K562 (cell line): Measurements from ENCODE around the gene ERLIN1.

Experiments
- COPS2 ChIP-seq: fragments of 450-650 bp; conservative IDR thresholded peaks from 2 replicates; pipeline ENCODE4 v1.6.1; 2016; ENCODE audit warnings: mild to moderate bottlenecking, moderate library complexity
- CTCF ChIP-seq, 3 experiments: IDR thresholded peaks in 2 of 3; conservative IDR thresholded peaks in 1 of 3; 2 replicates each; pipeline ENCODE4 v1.5.1; 2011 to 2012; ENCODE audit warnings: low read length in 3 of 3, mild to moderate bottlenecking in 3 of 3, control low read depth in 2 of 3, improper control_type of control experiment in 1 of 3, inconsistent platforms in 1 of 3, low read depth in 1 of 3, mixed read lengths in 1 of 3, moderate library complexity in 1 of 3; ENCODE audit not compliant: insufficient read depth in 2 of 3
- GABPA ChIP-seq: fragments of 200-800 bp; sonication (Bioruptor generic); conservative IDR thresholded peaks from 2 replicates; pipeline ENCODE4 v1.6.1; 2016; ENCODE audit warnings: low read depth, missing genetic modification characterization, missing compliant biosample characterization
- HMGN3 ChIP-seq: IDR thresholded peaks from 2 replicates; pipeline ENCODE4 v1.6.1; 2011; ENCODE audit warnings: borderline replicate concordance, low read depth, mild to moderate bottlenecking, mixed read lengths, low read length; ENCODE audit not compliant: insufficient read length; ENCODE audit errors: extremely low read depth
- POLR2A ChIP-seq: fragments of 450-650 bp; conservative IDR thresholded peaks from 2 replicates; pipeline ENCODE4 v1.6.1; 2016
- ZNF282 ChIP-seq: sonication (generic); formaldehyde crosslinking; IDR thresholded peaks from 2 replicates; pipeline ENCODE4 v1.8.1; 2023; ENCODE audit warnings: missing genetic modification reagents

DNA sequence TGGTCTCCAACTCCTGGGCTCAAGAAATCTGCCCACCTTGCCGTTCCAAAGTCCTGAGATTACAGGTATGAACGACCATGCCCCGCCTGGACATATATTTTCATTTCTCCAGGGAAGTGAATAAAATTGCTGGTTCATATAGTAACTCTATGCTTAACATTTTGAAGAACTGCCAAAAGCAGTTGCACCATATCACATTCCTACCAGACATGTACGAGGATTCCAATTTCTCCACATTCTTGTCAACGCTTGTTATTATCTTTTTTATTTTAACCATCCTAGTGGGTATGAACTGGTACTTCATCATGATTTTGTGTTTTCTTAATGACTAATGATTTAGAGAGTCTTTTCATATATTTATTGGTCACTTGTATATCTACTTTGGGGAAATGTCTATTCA lies 82.2 kb downstream of the ERLIN1 start:
- no peak for TF ChIP-seq CTCF (IDR thresholded peaks at IDR 0.05 in 2 of 3, conservative IDR thresholded peaks at IDR 0.05 in 1 of 3; ENCODE audit: insufficient read depth in 2 of 3, low read depth in 1 of 3, low read length in 3 of 3)
- TF ChIP-seq GABPA (tag): no peak
- no peak for TF ChIP-seq POLR2A
- no peak for TF ChIP-seq HMGN3
- no peak for TF ChIP-seq COPS2
- TF ChIP-seq ZNF282 (CRISPR knock-in tag): no peak
